ENCODE results near the gene LRRC28. TPM values are rescaled to one million over a fixed set of nuclear protein-coding genes. Genes with fewer than 3 reads are reported as not detected.

The LRRC28 gene
- total and polyA plus RNA-seq, 10 of the 15 experiments (the other 5 are each of a cell fraction or from before 2014, with no cell fraction given) = 21.3 to 54.9 (median 27.7) TPM

DNA sequence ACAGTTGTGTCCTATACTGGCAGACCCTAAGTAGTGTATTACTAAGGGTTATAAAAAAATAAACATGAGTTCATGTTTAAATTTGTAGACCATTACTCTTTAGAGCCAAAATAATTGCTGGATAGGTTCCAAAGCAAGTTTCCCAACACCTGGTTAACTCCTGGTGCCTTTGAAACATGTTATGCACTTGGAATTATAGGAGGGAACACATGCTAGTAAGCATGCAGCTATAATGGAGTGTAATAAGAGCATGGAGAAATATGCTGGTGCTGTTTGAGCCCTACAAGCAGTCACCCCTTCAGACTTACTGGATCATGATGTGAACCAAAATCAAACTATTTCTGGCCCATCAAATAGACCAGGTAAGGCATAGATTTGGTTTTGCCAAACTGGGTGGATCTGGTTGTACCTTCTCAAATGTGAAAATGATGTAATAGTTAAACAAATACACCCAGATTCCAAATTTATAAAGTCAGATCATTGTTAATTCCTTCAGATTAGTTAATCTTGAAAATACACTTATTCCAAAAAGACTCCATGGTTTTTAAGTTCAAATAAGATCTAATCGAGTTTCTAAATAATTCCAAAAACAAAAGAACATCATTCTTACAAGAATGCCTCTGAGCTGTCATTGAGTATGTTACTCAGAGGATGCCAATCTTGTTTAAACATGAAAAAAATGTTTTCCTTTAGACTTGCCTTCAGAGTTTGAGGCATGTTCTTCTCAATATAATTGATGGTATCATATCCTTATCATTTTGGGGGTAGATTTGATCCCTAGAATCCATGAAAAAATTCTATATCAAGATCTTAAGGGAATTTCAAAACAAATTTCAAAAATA lies 69.3 kb downstream of the LRRC28 start (continued):
- TF ChIP-seq, protein P1, sequence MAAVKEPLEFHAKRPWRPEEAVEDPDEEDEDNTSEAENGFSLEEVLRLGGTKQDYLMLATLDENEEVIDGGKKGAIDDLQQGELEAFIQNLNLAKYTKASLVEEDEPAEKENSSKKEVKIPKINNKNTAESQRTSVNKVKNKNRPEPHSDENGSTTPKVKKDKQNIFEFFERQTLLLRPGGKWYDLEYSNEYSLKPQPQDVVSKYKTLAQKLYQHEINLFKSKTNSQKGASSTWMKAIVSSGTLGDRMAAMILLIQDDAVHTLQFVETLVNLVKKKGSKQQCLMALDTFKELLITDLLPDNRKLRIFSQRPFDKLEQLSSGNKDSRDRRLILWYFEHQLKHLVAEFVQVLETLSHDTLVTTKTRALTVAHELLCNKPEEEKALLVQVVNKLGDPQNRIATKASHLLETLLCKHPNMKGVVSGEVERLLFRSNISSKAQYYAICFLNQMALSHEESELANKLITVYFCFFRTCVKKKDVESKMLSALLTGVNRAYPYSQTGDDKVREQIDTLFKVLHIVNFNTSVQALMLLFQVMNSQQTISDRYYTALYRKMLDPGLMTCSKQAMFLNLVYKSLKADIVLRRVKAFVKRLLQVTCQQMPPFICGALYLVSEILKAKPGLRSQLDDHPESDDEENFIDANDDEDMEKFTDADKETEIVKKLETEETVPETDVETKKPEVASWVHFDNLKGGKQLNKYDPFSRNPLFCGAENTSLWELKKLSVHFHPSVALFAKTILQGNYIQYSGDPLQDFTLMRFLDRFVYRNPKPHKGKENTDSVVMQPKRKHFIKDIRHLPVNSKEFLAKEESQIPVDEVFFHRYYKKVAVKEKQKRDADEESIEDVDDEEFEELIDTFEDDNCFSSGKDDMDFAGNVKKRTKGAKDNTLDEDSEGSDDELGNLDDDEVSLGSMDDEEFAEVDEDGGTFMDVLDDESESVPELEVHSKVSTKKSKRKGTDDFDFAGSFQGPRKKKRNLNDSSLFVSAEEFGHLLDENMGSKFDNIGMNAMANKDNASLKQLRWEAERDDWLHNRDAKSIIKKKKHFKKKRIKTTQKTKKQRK (IDR thresholded peaks at IDR 0.05; ENCODE audit: low read depth, low read length) = no peak

DNA sequence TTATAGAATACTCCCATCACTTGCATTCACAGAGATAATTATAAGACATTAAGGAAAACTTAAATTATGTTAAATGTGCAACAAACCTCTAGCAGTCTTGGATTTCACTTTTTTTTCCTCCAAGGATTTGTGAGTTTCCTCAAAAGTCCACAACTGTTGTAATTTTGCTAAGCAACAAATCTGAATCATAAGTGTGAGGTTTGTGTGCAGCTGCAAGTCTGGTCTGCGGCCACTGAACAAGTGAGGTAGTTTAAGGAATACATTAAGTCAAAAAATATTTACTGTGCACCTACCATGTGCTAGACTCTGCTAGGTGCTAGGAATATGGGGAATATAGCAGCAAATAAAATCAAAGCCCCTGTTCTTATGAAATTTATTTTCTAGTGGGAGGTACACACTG lies 70.2 kb downstream of the LRRC28 start:
- ChIA-PET RAD21 (ENCODE audit: unreplicated experiment) (no interaction called here), CTCF (no interaction called here), POLR2A (no interaction called here), SMC1A (ENCODE audit: uncharacterized antibody, unreplicated experiment) (interaction anchor here (1.8 kb wide), 1 partner anchor 12 kb away, joined by 4 read pairs; no protein-coding TSS in a partner anchor)
- whole genome bisulfite sequencing (ENCODE audit: insufficient coverage, insufficient replicate concordance, low lambda C conversion rate, missing lambda C conversion rate) = 96% methylated on average over 1 of the region's 1 CpG
- no peak overlapping the region for H3K27ac ChIP-seq (ENCODE audit: control insufficient read depth, insufficient read depth)
- no peak overlapping the region for H2AFZ ChIP-seq (ENCODE audit: control insufficient read depth, low read depth, low read length)
- in situ Hi-C loops (cut with MboI) = no loop called here
- intact Hi-C loops (cut with micrococcal nuclease; ENCODE audit: unreplicated experiment) = no loop called here
- TF ChIP-seq, protein P2, sequence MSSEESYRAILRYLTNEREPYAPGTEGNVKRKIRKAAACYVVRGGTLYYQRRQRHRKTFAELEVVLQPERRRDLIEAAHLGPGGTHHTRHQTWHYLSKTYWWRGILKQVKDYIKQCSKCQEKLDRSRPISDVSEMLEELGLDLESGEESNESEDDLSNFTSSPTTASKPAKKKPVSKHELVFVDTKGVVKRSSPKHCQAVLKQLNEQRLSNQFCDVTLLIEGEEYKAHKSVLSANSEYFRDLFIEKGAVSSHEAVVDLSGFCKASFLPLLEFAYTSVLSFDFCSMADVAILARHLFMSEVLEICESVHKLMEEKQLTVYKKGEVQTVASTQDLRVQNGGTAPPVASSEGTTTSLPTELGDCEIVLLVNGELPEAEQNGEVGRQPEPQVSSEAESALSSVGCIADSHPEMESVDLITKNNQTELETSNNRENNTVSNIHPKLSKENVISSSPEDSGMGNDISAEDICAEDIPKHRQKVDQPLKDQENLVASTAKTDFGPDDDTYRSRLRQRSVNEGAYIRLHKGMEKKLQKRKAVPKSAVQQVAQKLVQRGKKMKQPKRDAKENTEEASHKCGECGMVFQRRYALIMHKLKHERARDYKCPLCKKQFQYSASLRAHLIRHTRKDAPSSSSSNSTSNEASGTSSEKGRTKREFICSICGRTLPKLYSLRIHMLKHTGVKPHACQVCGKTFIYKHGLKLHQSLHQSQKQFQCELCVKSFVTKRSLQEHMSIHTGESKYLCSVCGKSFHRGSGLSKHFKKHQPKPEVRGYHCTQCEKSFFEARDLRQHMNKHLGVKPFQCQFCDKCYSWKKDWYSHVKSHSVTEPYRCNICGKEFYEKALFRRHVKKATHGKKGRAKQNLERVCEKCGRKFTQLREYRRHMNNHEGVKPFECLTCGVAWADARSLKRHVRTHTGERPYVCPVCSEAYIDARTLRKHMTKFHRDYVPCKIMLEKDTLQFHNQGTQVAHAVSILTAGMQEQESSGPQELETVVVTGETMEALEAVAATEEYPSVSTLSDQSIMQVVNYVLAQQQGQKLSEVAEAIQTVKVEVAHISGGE (CRISPR knock-in tag; IDR thresholded peaks at IDR 0.05) = no peak
- TF ChIP-seq KLF5 (IDR thresholded peaks at IDR 0.05; ENCODE audit: partially characterized antibody) = no peak
- no peak for TF ChIP-seq YBX1 (IDR thresholded peaks at IDR 0.05)
- TF ChIP-seq MEF2A (IDR thresholded peaks at IDR 0.05; ENCODE audit: insufficient read depth, low read depth, low read length) = no peak
- no peak for TF ChIP-seq ETV6 (conservative IDR thresholded peaks at IDR 0.05 in 1 of 2, IDR thresholded peaks at IDR 0.05 in 1 of 2; ENCODE audit: borderline replicate concordance in 1 of 2, low read depth in 1 of 2)
- TF ChIP-seq, protein P3, sequence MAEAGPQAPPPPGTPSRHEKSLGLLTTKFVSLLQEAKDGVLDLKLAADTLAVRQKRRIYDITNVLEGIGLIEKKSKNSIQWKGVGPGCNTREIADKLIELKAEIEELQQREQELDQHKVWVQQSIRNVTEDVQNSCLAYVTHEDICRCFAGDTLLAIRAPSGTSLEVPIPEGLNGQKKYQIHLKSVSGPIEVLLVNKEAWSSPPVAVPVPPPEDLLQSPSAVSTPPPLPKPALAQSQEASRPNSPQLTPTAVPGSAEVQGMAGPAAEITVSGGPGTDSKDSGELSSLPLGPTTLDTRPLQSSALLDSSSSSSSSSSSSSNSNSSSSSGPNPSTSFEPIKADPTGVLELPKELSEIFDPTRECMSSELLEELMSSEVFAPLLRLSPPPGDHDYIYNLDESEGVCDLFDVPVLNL (IDR thresholded peaks at IDR 0.05; ENCODE audit: low read depth, low read length) = no peak
- no peak for TF ChIP-seq NR2F1 (conservative IDR thresholded peaks at IDR 0.05)
- TF ChIP-seq, protein P4, sequence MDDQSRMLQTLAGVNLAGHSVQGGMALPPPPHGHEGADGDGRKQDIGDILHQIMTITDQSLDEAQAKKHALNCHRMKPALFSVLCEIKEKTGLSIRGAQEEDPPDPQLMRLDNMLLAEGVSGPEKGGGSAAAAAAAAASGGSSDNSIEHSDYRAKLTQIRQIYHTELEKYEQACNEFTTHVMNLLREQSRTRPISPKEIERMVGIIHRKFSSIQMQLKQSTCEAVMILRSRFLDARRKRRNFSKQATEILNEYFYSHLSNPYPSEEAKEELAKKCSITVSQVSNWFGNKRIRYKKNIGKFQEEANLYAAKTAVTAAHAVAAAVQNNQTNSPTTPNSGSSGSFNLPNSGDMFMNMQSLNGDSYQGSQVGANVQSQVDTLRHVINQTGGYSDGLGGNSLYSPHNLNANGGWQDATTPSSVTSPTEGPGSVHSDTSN (IDR thresholded peaks at IDR 0.05; ENCODE audit: insufficient replicate concordance, low read depth, low read length) = no peak
- ATAC-seq (no peak), DNase-seq (ENCODE audit: low read depth, low spot score) (no peak), FAIRE-seq (no peak)
- H3K4me2 ChIP-seq (ENCODE audit: control insufficient read depth, insufficient read depth) = no peak overlapping the region
- no peaks in the 10 kb centered on the region for H3K79me2 ChIP-seq (ENCODE audit: control insufficient read depth, insufficient read depth, low read length)
- no TSS peak for BruUV-seq (replicated peaks)
- H3K9me3 ChIP-seq (replicated peaks; ENCODE audit: control insufficient read depth, insufficient read depth, low read length) = peaks cover 2% of the 10 kb centered on the region; the same call in 2 of the 3 replicates
- H3K4me3 ChIP-seq = no peak overlapping the region
- no peaks in the 10 kb centered on the region for H3K27me3 ChIP-seq (replicated peaks in 1 of 2; ENCODE audit: control insufficient read depth in 2 of 2, insufficient read depth in 2 of 2, low read length in 1 of 2)
- no peaks in the 10 kb centered on the region for H3K36me3 ChIP-seq (ENCODE audit: control insufficient read depth in 2 of 2, insufficient read depth in 2 of 2, low read length in 1 of 2)
- H4K20me1 ChIP-seq (ENCODE audit: control insufficient read depth, insufficient read depth) = no peaks in the 10 kb centered on the region
- H3K4me1 ChIP-seq (ENCODE audit: control insufficient read depth, insufficient read depth, low read length) = no peaks in the 10 kb centered on the region; the same call in 1 of the 2 replicates
- no peak overlapping the region for H3K9ac ChIP-seq (ENCODE audit: control insufficient read depth, insufficient read depth, low read length)
